Suppressor macrophage treated with lipopolysaccharide for 4 hours (primary cell): ENCODE data around the gene PYGO2.
"Not testable (repeated sequence)": the region's sequence is repeated elsewhere in the genome, so short reads cannot be mapped to it uniquely, and the experiment has no call there.

Source experiments
- DNase-seq: peaks from one replicate; pipeline ENCODE4 v3.0.0-alpha.2; 2020

Gene PYGO2

DNA sequence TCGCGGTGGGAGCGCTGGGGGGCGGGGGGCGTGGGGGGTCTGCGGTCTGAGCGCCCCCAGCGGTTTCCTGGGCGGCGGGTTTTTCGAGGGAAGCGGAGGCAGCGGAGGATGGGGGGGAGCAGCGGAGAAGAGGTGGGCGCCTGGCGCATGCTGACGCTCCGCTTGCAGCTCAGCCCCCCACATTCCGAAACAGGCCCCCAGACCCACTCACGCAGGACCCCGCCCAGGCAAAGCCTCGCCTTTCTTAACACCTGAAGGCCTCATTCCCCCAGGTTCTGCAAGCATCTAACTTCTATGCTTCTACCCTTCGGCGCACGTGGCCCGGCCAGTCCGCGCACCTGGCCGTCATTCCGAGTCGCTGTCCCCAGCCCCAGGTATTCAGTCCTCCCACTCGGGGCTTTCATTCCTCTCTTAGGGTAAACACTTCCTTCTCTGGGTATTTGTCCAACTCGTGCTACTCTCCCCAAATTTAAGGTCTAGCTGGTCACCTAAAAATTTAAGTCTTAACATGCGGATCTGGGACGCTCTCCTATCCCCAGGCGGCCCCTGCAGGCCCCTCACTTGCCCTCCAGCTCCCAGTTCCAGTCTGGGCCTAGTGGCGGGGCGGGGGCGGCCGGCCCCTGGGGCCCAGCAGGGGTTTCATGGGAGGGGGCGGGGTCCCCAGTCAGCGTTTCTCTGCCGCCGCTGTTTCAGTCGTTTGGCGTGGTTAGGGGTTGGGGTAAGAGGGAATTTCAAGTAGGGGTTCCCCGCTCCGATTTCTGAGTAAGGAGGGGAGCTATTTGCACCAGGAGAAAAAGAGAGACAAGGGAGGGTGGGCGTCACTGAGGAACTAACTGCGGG lies 38.2 kb upstream of the PYGO2 start:
- DNase-seq: no peak

- peak; percentile 74 for DNase-seq
Observed at GRCh38 chr1:154998818-154999570, 37.4 kb upstream of the PYGO2 start.

DNA sequence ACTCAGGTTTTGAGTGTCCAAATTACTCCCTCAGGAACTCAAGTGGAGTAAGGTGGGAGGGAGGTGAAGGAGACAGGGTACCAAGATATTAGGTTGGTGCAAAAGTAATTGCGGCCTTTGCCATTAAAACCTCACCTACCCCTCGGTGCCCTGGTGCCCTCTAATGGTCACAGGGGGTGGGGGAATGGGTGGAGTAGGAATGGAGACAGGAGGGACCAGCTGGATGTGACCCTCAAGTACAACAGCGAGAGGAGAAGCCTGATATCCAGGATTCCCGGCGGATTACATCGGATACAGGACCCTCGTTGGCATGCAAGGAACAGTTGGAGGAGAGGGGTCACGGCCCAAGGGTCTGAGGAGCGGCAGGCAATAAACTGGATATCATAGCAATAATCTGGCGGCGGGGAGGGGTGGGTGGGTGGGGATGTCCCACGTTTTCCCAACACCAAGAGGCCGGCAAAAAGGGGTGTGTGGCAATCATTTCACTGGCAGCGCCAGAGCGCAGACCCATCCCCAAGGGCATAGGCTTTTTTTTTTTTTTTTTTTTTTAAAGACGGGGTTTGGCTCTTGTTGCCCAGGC lies 36.7 kb upstream of the PYGO2 start:
- no peak for DNase-seq

GRCh38 chr1:154996966-154997701 lies 35.6 kb upstream of the PYGO2 start:
- no peak for DNase-seq

GRCh38 chr1:154995301-154995983 lies 33.9 kb upstream of the PYGO2 start:
- peak; percentile 72 for DNase-seq

- no peak for DNase-seq
Observed at GRCh38 chr1:154994591-154994990, 33.0 kb upstream of the PYGO2 start.

DNA sequence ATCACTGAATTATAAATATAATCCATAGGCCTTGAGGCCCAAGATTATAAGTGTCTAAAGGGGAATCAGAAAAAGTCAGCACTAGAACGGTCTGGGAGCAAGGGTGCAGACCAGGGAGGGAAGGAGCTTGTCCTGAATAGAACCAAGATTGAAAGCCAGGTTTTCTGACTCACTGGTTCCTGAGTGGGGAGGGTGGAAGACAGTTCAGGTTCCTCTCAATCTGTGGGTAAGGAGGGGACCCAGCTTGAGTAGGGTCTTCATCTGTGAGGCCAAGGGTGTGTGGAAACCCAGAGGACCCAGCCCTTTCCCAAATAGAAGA lies 32.6 kb upstream of the PYGO2 start:
- no peak for DNase-seq

GRCh38 chr1:154993572-154994268 lies 32.1 kb upstream of the PYGO2 start, which contains the start of gene LENEP:
LENEP (plus strand) TSS chr1:154993586; CDS start chr1:154993608, 22 bp downstream.
- no peak for DNase-seq

DNA sequence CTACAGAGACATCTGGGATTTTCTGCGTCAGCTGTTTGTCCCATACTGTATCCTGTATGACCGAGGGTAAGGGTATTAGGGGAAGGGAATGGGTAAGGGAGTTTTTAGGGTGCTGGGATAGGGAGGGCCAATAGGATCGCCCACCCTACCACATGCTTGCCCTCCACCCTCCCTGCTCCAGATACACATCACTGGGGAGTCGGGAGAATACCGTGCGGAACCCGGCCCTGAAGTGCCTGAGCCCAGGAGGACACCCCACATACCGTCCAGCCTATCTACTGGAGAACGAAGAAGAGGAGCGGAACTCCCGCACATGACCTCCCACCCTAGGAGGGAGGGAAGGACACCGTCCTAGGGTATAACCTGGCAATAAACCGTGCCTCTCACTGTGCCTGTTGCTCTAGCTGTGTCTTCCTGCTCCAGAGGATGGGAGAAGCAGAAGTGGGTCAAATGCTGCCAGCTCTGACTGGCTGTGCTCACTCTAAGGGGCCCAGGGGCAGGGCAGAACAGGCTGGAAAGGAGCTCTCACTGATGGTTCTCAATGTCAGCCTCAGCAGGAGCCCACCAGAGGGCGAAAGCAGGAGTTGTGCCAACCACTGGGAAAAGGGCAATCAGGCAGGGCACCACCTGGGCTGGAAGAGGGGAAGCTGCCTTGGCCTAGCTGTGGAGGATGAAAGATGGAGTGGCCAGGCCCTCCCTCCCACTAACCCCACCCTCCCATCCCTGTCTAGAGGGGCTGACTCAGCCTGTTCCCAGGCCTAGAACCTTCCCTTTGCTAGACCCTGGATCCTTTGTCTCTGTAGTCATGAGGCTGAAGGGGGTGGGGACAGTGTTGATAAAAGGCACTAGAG lies 31.4 kb upstream of the PYGO2 start:
- DNase-seq: no peak

- no peak for DNase-seq
Observed at GRCh38 chr1:154990276-154990675, 28.7 kb upstream of the PYGO2 start.

GRCh38 chr1:154989195-154989860 lies 27.7 kb upstream of the PYGO2 start:
- DNase-seq: no peak

DNA sequence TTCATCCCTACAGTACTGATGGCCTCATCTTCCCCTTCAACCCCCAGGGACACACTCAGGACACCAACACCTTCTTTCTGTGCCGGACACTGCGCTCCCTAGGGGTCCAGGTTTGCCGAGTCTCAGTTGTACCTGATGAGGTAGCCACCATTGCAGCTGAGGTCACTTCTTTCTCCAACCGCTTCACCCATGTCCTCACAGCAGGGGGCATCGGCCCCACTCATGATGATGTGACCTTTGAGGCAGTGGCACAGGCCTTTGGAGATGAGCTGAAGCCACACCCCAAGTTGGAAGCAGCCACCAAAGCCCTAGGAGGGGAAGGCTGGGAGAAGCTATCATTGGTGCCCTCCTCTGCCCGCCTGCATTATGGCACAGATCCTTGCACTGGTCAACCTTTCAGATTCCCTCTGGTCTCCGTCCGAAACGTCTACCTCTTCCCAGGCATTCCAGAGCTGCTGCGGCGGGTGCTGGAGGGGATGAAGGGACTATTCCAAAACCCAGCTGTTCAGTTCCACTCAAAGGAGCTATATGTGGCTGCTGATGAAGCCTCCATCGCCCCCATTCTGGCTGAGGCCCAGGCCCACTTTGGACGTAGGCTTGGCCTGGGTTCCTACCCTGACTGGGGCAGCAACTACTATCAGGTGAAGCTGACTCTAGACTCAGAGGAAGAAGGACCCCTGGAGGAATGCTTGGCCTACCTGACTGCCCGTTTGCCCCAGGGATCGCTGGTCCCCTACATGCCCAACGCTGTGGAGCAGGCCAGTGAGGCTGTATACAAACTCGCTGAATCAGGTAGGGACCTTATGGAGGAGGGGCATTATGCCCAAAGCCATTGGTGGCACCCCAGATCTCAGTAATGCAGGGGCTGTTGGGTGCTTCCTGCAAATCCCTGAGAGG lies 26.7 kb upstream of the PYGO2 start:
- no peak for DNase-seq

- no peak for DNase-seq
Observed at GRCh38 chr1:154987326-154987725, 25.7 kb upstream of the PYGO2 start.

GRCh38 chr1:154986736-154987135 lies 25.2 kb upstream of the PYGO2 start:
- not testable (repeated sequence) for DNase-seq

DNA sequence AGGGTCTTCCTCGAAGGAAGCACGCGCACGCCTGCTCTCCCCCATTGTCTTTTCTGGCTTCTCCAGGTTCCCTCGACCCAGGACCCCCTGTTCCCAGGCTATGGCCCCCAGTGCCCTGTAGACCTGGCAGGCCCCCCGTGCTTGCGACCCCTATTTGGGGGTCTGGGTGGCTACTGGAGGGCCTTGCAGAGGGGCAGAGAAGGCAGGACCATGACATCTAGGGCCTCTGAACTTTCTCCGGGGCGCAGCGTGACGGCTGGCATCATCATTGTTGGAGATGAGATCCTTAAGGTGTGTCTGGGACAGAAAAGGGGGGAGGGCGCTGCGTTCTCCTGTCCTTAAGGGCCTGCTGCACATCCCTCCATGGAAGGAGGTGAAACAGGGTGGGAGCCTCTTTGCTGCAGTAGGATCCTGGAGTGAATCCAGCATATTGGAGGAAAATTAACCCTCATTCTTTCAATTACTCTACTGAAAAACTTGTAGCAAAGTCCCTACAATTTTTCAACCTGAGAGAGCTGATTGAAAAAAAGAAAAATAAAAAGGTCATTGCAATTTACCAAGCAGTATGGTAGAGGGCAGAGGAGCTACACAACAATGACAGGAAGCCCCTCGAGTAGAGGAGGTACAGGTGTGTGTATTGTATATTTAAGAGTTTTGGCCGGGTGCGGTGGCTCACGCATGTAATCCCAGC lies 22.3 kb upstream of the PYGO2 start:
- DNase-seq: no peak

DNA sequence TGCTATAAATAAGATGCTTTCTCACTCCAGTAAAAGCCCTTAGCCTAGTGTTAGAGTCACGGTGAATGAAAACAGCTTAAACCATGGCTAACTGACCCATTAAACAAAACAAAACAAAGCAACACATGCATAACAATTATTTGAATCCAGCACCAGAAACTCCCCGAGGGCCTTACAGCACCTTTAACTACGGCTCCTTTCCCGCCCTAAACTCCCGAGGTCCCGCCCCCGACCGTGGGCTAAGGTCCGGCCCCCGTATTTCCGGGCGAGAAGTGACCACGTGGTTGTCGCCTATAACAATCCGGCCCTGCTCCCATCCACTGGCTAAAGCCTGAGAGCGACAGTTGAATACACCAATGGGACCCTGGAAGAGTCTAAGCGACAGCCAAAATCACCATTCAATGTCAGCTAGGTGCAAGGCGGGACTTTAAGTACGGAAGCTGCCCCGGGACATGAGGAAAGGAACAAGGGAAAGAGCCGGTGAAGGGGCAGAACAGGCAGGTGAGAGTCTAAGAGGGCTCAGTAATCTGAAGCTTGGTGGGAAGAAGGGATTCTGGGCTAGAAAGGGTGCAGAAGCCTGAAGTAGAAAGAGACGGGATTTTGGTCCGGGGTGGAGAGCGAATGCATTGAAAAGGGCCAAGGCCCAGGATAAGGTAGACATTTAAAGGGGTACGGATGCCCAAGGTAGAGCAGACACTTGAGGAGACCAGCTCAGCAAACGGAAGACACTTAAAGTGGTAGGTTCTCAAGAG lies 21.5 kb upstream of the PYGO2 start, which contains the start of gene FLAD1:
FLAD1 (plus strand) TSS at position 448 of the 752 bp plus-strand sequence. CDS start 351 bp downstream, outside the sequence.
- DNase-seq: peak; percentile 99

- no peak for DNase-seq
Observed at GRCh38 chr1:154982341-154982740, 20.8 kb upstream of the PYGO2 start.

GRCh38 chr1:154978360-154978759 lies 16.8 kb upstream of the PYGO2 start:
- no peak for DNase-seq
